Natural killer cell (primary cell): Measurements from ENCODE around the gene FSTL4. TPM values are rescaled to one million over a fixed set of nuclear protein-coding genes. Genes with fewer than 3 reads are reported as not detected.

Experiments
- ATAC-seq, 3 donors: fragments of 150-1000 bp in 2 of 3; fragments of 200-7000 bp in 1 of 3; cut with Tn5 transposase; 1 replicate in 1 of 3; 2 replicates in 2 of 3; pipeline ENCODE4 v1.10.0; 2021; ENCODE audit warnings: mild to moderate bottlenecking in 2 of 3, moderate library complexity in 2 of 3
- DNase-seq, 2 donors: peaks; one replicate each; pipeline versions ENCODE4 v3.0.0 to v3.0.0-alpha.2; 2013 to 2021; ENCODE audit warnings: mixed read lengths in 1 of 2
- H3K27ac ChIP-seq: one replicate; pipeline ENCODE4 v1.5.1; 2013; ENCODE audit warnings: mild to moderate bottlenecking, low read length
- H3K27me3 ChIP-seq: one replicate; pipeline ENCODE4 v1.6.1; 2013; ENCODE audit warnings: low read length; ENCODE audit not compliant: control insufficient read depth, insufficient read depth
- H3K36me3 ChIP-seq: one replicate; pipeline ENCODE4 v1.6.1; 2013; ENCODE audit warnings: low read length; ENCODE audit not compliant: control insufficient read depth, insufficient read depth
- H3K4me1 ChIP-seq: one replicate; pipeline ENCODE4 v1.6.1; 2013; ENCODE audit warnings: low read length; ENCODE audit not compliant: control insufficient read depth, insufficient read depth
- H3K4me3 ChIP-seq: one replicate; pipeline ENCODE4 v1.5.1; 2013; ENCODE audit warnings: low read length
- H3K9me3 ChIP-seq: one replicate; pipeline ENCODE4 v1.6.1; 2013; ENCODE audit warnings: low read length; ENCODE audit not compliant: control insufficient read depth, insufficient read depth
- H3K27ac Mint-ChIP-seq, 2 donors: one replicate each; pipeline ENCODE4 v1.8.0; 2022; ENCODE audit warnings: mild to moderate bottlenecking in 2 of 2, mixed read lengths in 2 of 2, moderate library complexity in 1 of 2
- H3K27me3 Mint-ChIP-seq, 2 donors: one replicate each; pipeline ENCODE4 v1.8.0; 2022; ENCODE audit warnings: low read depth in 2 of 2, mixed read lengths in 2 of 2
- H3K36me3 Mint-ChIP-seq: one replicate; pipeline ENCODE4 v1.8.0; 2022; ENCODE audit warnings: mixed read lengths
- H3K4me1 Mint-ChIP-seq, 2 donors: one replicate each; pipeline ENCODE4 v1.8.0; 2022; ENCODE audit warnings: mixed read lengths in 2 of 2
- H3K4me3 Mint-ChIP-seq: one replicate; pipeline ENCODE4 v1.8.0; 2022; ENCODE audit warnings: mild to moderate bottlenecking, moderate library complexity, mixed read lengths
- H3K9me3 Mint-ChIP-seq, 2 donors: one replicate each; pipeline ENCODE4 v1.8.0; 2022; ENCODE audit warnings: mixed read lengths in 2 of 2
- CTCF ChIP-seq: fragments of 200-600 bp; IDR thresholded peaks from one replicate; pipeline ENCODE4 v1.8.0; 2022; ENCODE audit warnings: antibody characterized with exemption
- WGBS: methylation state at CpG from one replicate; pipeline ENCODE4 v1.1.7; 2013; ENCODE audit warnings: missing lambda C conversion rate; ENCODE audit not compliant: insufficient coverage; 5-methylcytosine and 5-hydroxymethylcytosine counted together
- intact Hi-C: fragments of 100-400 bp; cut with micrococcal nuclease; formaldehyde crosslinking; loops from one replicate; pipeline ENCODE4 v1.14.2; 2022
- total RNA-seq, 4 donors: library from RNA; stranded (reverse); fragments of 120-200 nt in 1 of 4; gene quantifications; one replicate each; pipeline versions ENCODE4 v1.2.3 to v1.2.4, GENCODE V29; 2013 to 2022

Gene FSTL4
- total RNA-seq, 3 donors from 2014 or later (not counting 1 experiment from before 2014, with no cell fraction given), result 0.11 to 0.75 (median 0.55) TPM

- Histone ChIP-seq H3K4me3 (no peak overlapping the region), H3K36me3 (no peaks in the 10 kb centered on the region), H3K4me1 (no peaks in the 10 kb centered on the region), H3K9me3 (no peaks in the 10 kb centered on the region), H3K27me3 (no peaks in the 10 kb centered on the region), H3K27ac (no peak overlapping the region)
- Mint-ChIP-seq H3K4me1 (no peaks in the 10 kb centered on the region), H3K4me3 (no peak overlapping the region), H3K27ac (no peak overlapping the region), H3K9me3 (no peaks in the 10 kb centered on the region), H3K27me3 (no peaks in the 10 kb centered on the region), H3K36me3 (no peaks in the 10 kb centered on the region)
- 81% methylated on average over 4 of the region's 5 CpGs for WGBS
- ATAC-seq, result no peak
- DNase-seq, result peak in 1 of 2 donors; percentile 17
- intact Hi-C loops, result no loop called here
- no peak for TF ChIP-seq CTCF
These were observed 292.3 kb downstream of the FSTL4 start for GRCh38 chr5:133319905-133320520.

GRCh38 chr5:133319244-133319643, 293.1 kb downstream of the FSTL4 start:
- Histone ChIP-seq H3K4me1 (no peaks in the 10 kb centered on the region), H3K27me3 (no peaks in the 10 kb centered on the region), H3K4me3 (no peak overlapping the region), H3K9me3 (no peaks in the 10 kb centered on the region), H3K27ac (no peak overlapping the region), H3K36me3 (no peaks in the 10 kb centered on the region)
- no peak for ATAC-seq
- Mint-ChIP-seq H3K27ac (no peak overlapping the region), H3K9me3 (no peaks in the 10 kb centered on the region), H3K27me3 (no peaks in the 10 kb centered on the region), H3K4me1 (no peaks in the 10 kb centered on the region), H3K4me3 (no peak overlapping the region), H3K36me3 (no peaks in the 10 kb centered on the region)
- no peak for TF ChIP-seq CTCF
- intact Hi-C loops, result no loop called here
- no peak for DNase-seq
- WGBS, result 82% methylated on average over 5 of the region's 5 CpGs

GRCh38 chr5:133317558-133317957, 294.8 kb downstream of the FSTL4 start:
- H3K4me3 ChIP-seq, result no peak overlapping the region
- Mint-ChIP-seq H3K4me1 (no peaks in the 10 kb centered on the region), H3K9me3 (no peaks in the 10 kb centered on the region), H3K27me3 (peaks cover 0 to 2% of the 10 kb centered on the region in 2 donors), H3K36me3 (no peaks in the 10 kb centered on the region), H3K4me3 (no peak overlapping the region), H3K27ac (no peak overlapping the region)
- ATAC-seq (no peak), DNase-seq (no peak)
- H3K36me3 ChIP-seq, result no peaks in the 10 kb centered on the region
- no peak overlapping the region for H3K27ac ChIP-seq
- 92% methylated on average over 1 of the region's 1 CpG for WGBS
- TF ChIP-seq CTCF, result no peak
- no peaks in the 10 kb centered on the region for H3K4me1 ChIP-seq
- intact Hi-C loops, result no loop called here
- no peaks in the 10 kb centered on the region for H3K9me3 ChIP-seq
- no peaks in the 10 kb centered on the region for H3K27me3 ChIP-seq
